Psoas muscle (tissue), 8 donors: ENCODE measurements around the gene IGF2BP3. TPM values are rescaled to one million over a fixed set of nuclear protein-coding genes. Genes with fewer than 3 reads are reported as not detected.
"Not testable (repeated sequence)": the region's sequence is repeated elsewhere in the genome, so short reads cannot be mapped to it uniquely, and the experiment has no call there.

Experiments used
- ATAC-seq, 4 donors: fragments of 200-7000 bp; cut with Tn5 transposase; one replicate each; pipeline ENCODE4 v1.9.1; 2020; ENCODE audit warnings: moderate library complexity in 3 of 4, mild to moderate bottlenecking in 2 of 4
- DNase-seq, 2 donors: peaks; one replicate each; pipeline ENCODE4 v3.0.0-alpha.2; 2020
- H3K27ac ChIP-seq: fragments of 200-600 bp; one replicate; pipeline ENCODE4 v1.8.0; 2022
- H3K27me3 ChIP-seq, 3 donors: fragments of 200-600 bp in 1 of 3; one replicate each; pipeline versions ENCODE4 v1.6.1 to v1.8.0; 2013 to 2022; ENCODE audit warnings: low read length in 2 of 3, mild to moderate bottlenecking in 2 of 3, moderate library complexity in 1 of 3; ENCODE audit not compliant: insufficient read depth in 3 of 3
- H3K36me3 ChIP-seq, 2 donors: fragments of 200-600 bp in 1 of 2; one replicate each; pipeline versions ENCODE4 v1.6.1 to v1.8.0; 2013 to 2022; ENCODE audit warnings: low read depth in 1 of 2, mild to moderate bottlenecking in 1 of 2, moderate library complexity in 1 of 2; ENCODE audit not compliant: insufficient read depth in 1 of 2
- H3K4me1 ChIP-seq: fragments of 200-600 bp; one replicate; pipeline ENCODE4 v1.8.0; 2022
- H3K4me3 ChIP-seq: fragments of 200-600 bp; one replicate; pipeline ENCODE4 v1.8.0; 2022; ENCODE audit warnings: mild to moderate bottlenecking
- H3K9me3 ChIP-seq: fragments of 200-600 bp; one replicate; pipeline ENCODE4 v1.8.0; 2022
- CTCF ChIP-seq: fragments of 200-600 bp; IDR thresholded peaks from one replicate; pipeline ENCODE4 v1.8.0; 2022; ENCODE audit warnings: antibody characterized with exemption
- WGBS, 3 donors: extraction: QIAGEN DNeasy Blood & Tissue Kit; methylation state at CpG; one replicate each; pipeline versions ENCODE4 v1.1.6 to v1.1.7; 2013; 5-methylcytosine and 5-hydroxymethylcytosine counted together
- intact Hi-C, 2 donors: fragments of 100-400 bp; cut with DNase I; formaldehyde crosslinking; loops; one replicate each; pipeline versions ENCODE4 v1.11.0 to v1.14.2; 2022
- long read RNA-seq, 2 donors: library from polyadenylated mRNA; unstranded; transcript quantifications; one replicate each; pipeline ENCODE4 v2.0.0, GENCODE V29; 2021
- polyA plus RNA-seq, 3 donors: library from polyadenylated mRNA; stranded (reverse); fragments of 200-250 nt; gene quantifications; one replicate each; pipeline ENCODE4 v1.2.3, GENCODE V29; 2013
- total RNA-seq, 4 donors: library from RNA; stranded (reverse); fragmentation: NEBNext Ultra II Directional in 2 of 4; extraction: Animal tissue kit (Norgen Biotek cat#: 25700) in 2 of 4; gene quantifications; one replicate each; pipeline versions ENCODE4 v1.2.1 to v1.2.4, GENCODE V29; 2021 to 2023
- donor health status: healthy with polysubstance abuse.
- donor health status: DM: no; HTN: no; CAD: no; lungs with moderate emphysema.
- donor health status: Bipolar disorder and iron deficiency.
- donor health status: healthy.
- donor health status: DM: yes; HTN: yes; CAD: no.
- donor health status: DM: no; HTN: no; CAD: no.
- donor health status: DM: no; HTN: no; CAD: no.
- donor health status: DM: yes; HTN: yes; CAD: no.

IGF2BP3 gene
- under 1 TPM; 0.28 to 0.73 (median 0.41) TPM for total RNA-seq
- polyA plus RNA-seq, result under 1 TPM; 0.03 to 0.51 (median 0.03) TPM
- long read RNA-seq, donor 1, result 0 reads
- long read RNA-seq, donor 2, result 0 reads

- Histone ChIP-seq H3K27ac (no peak within 1 kb of the TSS), H3K4me3 (peak within 1 kb of the TSS; percentile 58), H3K36me3 (no peaks in the 10 kb centered on the region), H3K9me3 (no peaks in the 10 kb centered on the region), H3K27me3 (peaks cover 4 to 99% (median 55%) of the 10 kb centered on the region in 3 donors), H3K4me1 (peaks cover 22% of the 10 kb centered on the region)
- 1 to 3% (median 2%) methylated on average over 34 of the region's 34 CpGs for WGBS, 3 donors
- intact Hi-C loops, result loop anchor here in 1 of 2 donors (5.0 kb wide), 1 partner anchor 57 kb away; no protein-coding TSS in a partner anchor
- no peak for TF ChIP-seq CTCF
- ATAC-seq (no peak), DNase-seq (no peak)
Observed at GRCh38 chr7:23470330-23471105, at the start of gene IGF2BP3. IGF2BP3 (minus strand) TSS chr7:23470491; CDS start chr7:23470110, 381 bp downstream.

- intact Hi-C loops, result no loop called here
- ATAC-seq, result no peak
- Histone ChIP-seq H3K4me3 (no peak overlapping the region), H3K9me3 (no peaks in the 10 kb centered on the region), H3K4me1 (no peaks in the 10 kb centered on the region), H3K27me3 (no peaks in the 10 kb centered on the region), H3K36me3 (peaks cover 15 to 100% of the 10 kb centered on the region in 2 donors), H3K27ac (no peak overlapping the region)
- TF ChIP-seq CTCF, result no peak
- no peak for DNase-seq
- 94 to 96% (median 95%) methylated on average over 2 of the region's 2 CpGs for WGBS, 3 donors
Observed at GRCh38 chr7:23514755-23515154, 44.5 kb upstream of the IGF2BP3 start.

GRCh38 chr7:23513746-23514145 lies 43.5 kb upstream of the IGF2BP3 start:
- H3K27me3 ChIP-seq, H3K4me3 ChIP-seq, H3K4me1 ChIP-seq, ATAC-seq, H3K27ac ChIP-seq, DNase-seq, H3K9me3 ChIP-seq, intact Hi-C loops: not testable (repeated sequence)
- H3K36me3 ChIP-seq, result peaks cover 13 to 100% of the 10 kb centered on the region in 2 donors
- WGBS, 3 donors, result 88 to 91% (median 89%) methylated on average over 6 of the region's 6 CpGs

- Histone ChIP-seq H3K36me3 (no peaks in the 10 kb centered on the region), H3K9me3 (no peaks in the 10 kb centered on the region), H3K4me1 (no peaks in the 10 kb centered on the region), H3K27ac (no peak overlapping the region), H3K4me3 (no peak overlapping the region), H3K27me3 (peaks cover 0 to 5% (median 3%) of the 10 kb centered on the region in 3 donors)
- TF ChIP-seq CTCF, result no peak
- no peak for ATAC-seq
- no peak for DNase-seq
- intact Hi-C loops, result no loop called here
- 91 to 92% (median 92%) methylated on average over 9 of the region's 9 CpGs for WGBS, 3 donors
Observed at GRCh38 chr7:23494009-23494408, 23.7 kb upstream of the IGF2BP3 start.

GRCh38 chr7:23491502-23491901 lies 21.2 kb upstream of the IGF2BP3 start:
- Histone ChIP-seq H3K36me3 (no peaks in the 10 kb centered on the region), H3K27me3 (peaks cover 0 to 5% (median 3%) of the 10 kb centered on the region in 3 donors), H3K4me3 (no peak overlapping the region), H3K27ac (no peak overlapping the region), H3K9me3 (no peaks in the 10 kb centered on the region), H3K4me1 (no peaks in the 10 kb centered on the region)
- ATAC-seq, result no peak
- intact Hi-C loops, result no loop called here
- no peak for DNase-seq
- WGBS, 3 donors, result 58 to 67% (median 58%) methylated on average over 3 of the region's 3 CpGs
- TF ChIP-seq CTCF, result no peak
